Mammary epithelial cell (primary cell): ENCODE results near the gene PRR11.

Experiments
- EZH2 ChIP-seq: IDR thresholded peaks from 2 replicates; pipeline ENCODE4 v1.6.1; 2012; ENCODE audit warnings: low read length, inconsistent platforms, borderline replicate concordance
- TF ChIP-seq, protein P1 (sequence below), 2 donors: IDR thresholded peaks in 1 of 2; conservative IDR thresholded peaks in 1 of 2; 2 replicates each; pipeline ENCODE4 v1.5.1; 2011 to 2012; ENCODE audit warnings: inconsistent platforms in 2 of 2, low read length in 2 of 2, mild to moderate bottlenecking in 2 of 2, control low read depth in 1 of 2, low read depth in 1 of 2; ENCODE audit not compliant: insufficient read depth in 1 of 2; ENCODE audit errors: extremely low read depth in 1 of 2

GRCh38 chr17:59155439-59156177 is at the start of gene PRR11:
- TF ChIP-seq, protein P1, sequence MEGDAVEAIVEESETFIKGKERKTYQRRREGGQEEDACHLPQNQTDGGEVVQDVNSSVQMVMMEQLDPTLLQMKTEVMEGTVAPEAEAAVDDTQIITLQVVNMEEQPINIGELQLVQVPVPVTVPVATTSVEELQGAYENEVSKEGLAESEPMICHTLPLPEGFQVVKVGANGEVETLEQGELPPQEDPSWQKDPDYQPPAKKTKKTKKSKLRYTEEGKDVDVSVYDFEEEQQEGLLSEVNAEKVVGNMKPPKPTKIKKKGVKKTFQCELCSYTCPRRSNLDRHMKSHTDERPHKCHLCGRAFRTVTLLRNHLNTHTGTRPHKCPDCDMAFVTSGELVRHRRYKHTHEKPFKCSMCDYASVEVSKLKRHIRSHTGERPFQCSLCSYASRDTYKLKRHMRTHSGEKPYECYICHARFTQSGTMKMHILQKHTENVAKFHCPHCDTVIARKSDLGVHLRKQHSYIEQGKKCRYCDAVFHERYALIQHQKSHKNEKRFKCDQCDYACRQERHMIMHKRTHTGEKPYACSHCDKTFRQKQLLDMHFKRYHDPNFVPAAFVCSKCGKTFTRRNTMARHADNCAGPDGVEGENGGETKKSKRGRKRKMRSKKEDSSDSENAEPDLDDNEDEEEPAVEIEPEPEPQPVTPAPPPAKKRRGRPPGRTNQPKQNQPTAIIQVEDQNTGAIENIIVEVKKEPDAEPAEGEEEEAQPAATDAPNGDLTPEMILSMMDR (conservative IDR thresholded peaks at IDR 0.05 in 1 of 2, IDR thresholded peaks at IDR 0.05 in 1 of 2; ENCODE audit: extremely low read depth in 1 of 2, insufficient read depth in 1 of 2, low read depth in 1 of 2, low read length in 2 of 2) = no peak
- TF ChIP-seq EZH2 = no peak
